ENCODE data around the gene YTHDC1. TPM values are rescaled to one million over a fixed set of nuclear protein-coding genes. Genes with fewer than 3 reads are reported as not detected.

YTHDC1 gene
- total and polyA plus RNA-seq, 12 donors: 24.6 to 79.6 (median 48.2) TPM

DNA sequence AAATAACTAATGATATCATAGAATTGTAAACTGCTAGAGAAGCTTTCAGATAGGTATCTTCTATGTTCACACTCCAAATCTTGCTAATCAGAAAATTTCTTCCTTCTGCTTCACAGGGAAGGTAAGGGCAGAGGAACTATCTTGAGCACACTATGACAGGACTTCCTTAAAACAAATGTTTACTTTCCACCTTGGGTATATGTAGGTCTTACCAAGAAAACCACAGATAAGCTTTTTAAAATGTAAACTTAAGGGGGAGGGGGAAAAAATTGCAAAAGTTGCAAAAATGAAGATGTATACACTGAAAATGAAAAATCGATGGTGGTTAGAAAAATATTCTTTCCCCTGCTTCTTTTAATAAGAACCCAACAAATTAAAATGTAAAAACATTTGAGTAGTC, 30.9 kb downstream of the YTHDC1 start:
- Histone ChIP-seq H3K27ac (no peak overlapping the region), H3K4me1 (replicated peaks in 1 of 2) (no peaks in the 10 kb centered on the region), H3K4me3 (no peak overlapping the region), H3K9me3 (replicated peaks in 1 of 3) (no peaks in the 10 kb centered on the region), H3K27me3 (no peaks in the 10 kb centered on the region), H3K36me3 (replicated peaks in 1 of 2) (peaks cover 0 to 83% of the 10 kb centered on the region in 2 donors)
- 89 to 94% (median 92%) methylated on average over 1 of the region's 1 CpG for WGBS, 4 donors
- intact Hi-C loops (cut with DNase I): no loop called here
- TF ChIP-seq, protein P1, sequence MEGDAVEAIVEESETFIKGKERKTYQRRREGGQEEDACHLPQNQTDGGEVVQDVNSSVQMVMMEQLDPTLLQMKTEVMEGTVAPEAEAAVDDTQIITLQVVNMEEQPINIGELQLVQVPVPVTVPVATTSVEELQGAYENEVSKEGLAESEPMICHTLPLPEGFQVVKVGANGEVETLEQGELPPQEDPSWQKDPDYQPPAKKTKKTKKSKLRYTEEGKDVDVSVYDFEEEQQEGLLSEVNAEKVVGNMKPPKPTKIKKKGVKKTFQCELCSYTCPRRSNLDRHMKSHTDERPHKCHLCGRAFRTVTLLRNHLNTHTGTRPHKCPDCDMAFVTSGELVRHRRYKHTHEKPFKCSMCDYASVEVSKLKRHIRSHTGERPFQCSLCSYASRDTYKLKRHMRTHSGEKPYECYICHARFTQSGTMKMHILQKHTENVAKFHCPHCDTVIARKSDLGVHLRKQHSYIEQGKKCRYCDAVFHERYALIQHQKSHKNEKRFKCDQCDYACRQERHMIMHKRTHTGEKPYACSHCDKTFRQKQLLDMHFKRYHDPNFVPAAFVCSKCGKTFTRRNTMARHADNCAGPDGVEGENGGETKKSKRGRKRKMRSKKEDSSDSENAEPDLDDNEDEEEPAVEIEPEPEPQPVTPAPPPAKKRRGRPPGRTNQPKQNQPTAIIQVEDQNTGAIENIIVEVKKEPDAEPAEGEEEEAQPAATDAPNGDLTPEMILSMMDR (IDR thresholded peaks at IDR 0.05): no peak
- no peak for TF ChIP-seq POLR2A (IDR thresholded peaks at IDR 0.05)
- no peak for DNase-seq

DNA sequence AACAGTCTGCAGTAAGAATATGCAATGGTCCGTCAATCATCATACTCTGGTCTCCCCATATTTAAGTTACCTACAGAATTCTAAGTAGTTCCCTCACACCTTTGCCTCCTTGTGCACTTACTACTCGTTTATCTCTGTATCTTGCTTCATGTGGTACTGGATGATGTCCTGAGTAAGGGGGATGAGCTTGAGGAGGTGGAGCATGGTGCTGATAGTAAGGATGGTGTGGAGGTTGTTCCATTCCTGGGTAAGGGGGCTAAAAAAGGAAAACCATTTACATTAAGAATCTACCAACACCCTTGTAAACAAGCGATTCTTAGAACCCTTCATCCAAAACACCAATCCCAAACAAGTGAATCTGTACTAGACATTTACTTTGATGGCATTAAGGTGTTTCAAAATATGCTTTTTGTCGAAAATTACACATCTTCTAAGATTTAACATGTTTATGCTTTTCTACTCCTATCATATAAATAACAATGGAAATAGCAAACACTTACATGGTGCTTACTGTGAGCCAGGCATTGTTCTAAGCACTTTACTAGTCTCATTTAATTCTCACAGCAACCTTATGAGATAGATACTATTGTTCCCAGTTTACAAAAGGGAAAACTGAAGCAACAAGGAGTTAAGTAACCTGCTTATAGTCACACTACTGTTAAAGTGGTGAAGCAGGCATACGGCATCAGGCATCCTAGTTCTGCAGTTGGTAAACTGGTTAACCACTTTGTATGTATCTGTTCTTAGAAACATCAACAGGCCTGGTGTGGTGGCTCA, 33.5 kb downstream of the YTHDC1 start:
- no peaks in the 10 kb centered on the region for H3K9me3 ChIP-seq (replicated peaks in 1 of 3)
- peaks cover 0 to 83% of the 10 kb centered on the region in 2 donors for H3K36me3 ChIP-seq (replicated peaks in 1 of 2)
- 85 to 90% (median 88%) methylated on average over 5 of the region's 5 CpGs for WGBS, 4 donors
- H3K4me1 ChIP-seq (replicated peaks in 1 of 2): no peaks in the 10 kb centered on the region
- no peaks in the 10 kb centered on the region for H3K27me3 ChIP-seq
- no peak overlapping the region for H3K27ac ChIP-seq
- TF ChIP-seq, protein P1 (IDR thresholded peaks at IDR 0.05): no peak
- no peak for TF ChIP-seq POLR2A (IDR thresholded peaks at IDR 0.05)
- no peak overlapping the region for H3K4me3 ChIP-seq
- intact Hi-C loops (cut with DNase I): no loop called here
- no peak for DNase-seq

DNA sequence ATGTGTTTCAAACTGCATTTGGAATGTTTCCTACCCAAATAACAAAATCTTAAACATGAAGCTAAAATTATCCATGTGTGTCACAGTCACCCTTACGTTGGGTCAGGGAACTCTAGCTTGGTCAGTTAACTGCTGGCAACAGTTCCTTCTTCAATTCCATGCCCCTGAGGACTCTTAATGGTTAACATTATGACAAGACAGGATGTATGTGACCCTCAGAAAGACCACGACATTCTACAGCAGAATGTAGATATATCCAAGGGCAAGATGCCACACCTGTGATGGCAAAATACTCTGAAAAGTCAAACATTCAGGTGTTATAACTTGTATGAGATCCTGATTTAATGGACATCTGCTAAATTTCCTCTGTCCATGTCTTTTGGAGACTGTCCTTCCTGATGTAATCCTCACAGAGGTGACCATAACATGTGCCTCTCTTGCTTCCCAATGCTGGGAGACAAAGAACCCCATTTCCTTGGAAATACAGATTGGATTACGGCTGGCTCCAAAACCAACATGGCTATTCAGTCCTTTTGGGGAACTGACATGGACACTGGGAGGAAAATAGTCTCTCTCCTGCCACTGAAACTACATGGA, 39.1 kb downstream of the YTHDC1 start:
- Histone ChIP-seq H3K36me3 (replicated peaks in 1 of 2) (peaks cover 0 to 42% of the 10 kb centered on the region in 2 donors), H3K27me3 (no peaks in the 10 kb centered on the region), H3K27ac (no peak overlapping the region), H3K4me1 (replicated peaks in 1 of 2) (no peaks in the 10 kb centered on the region), H3K9me3 (replicated peaks in 1 of 3) (no peaks in the 10 kb centered on the region), H3K4me3 (no peak overlapping the region)
- WGBS, 4 donors: 65 to 75% (median 68%) methylated on average over 3 of the region's 3 CpGs
- no peak for DNase-seq
- TF ChIP-seq, protein P1 (IDR thresholded peaks at IDR 0.05): no peak
- no peak for TF ChIP-seq POLR2A (IDR thresholded peaks at IDR 0.05)
- intact Hi-C loops (cut with DNase I): no loop called here

DNA sequence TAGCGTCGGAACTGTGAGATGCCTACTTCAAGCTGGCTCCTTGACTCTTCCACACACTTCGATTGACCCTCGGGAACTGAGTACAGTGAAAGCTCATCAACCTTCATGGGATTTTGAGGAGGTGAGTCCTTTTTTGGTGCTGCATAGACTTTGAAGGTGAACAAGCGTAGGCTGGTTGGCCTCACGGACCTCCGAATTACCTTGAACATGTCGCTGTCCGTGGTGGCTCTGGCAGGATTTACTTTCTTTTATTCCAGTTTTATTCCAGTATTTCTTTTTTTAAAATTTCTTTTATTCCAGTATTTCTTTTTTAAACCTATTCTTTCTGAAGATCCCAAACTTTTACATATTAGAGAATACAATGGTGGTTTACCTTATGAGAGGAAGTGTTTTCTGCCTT, 45.2 kb downstream of the YTHDC1 start:
- Histone ChIP-seq H3K36me3 (replicated peaks in 1 of 2) (no peaks in the 10 kb centered on the region), H3K4me1 (replicated peaks in 1 of 2) (no peaks in the 10 kb centered on the region), H3K9me3 (replicated peaks in 1 of 3) (no peaks in the 10 kb centered on the region), H3K4me3 (no peak overlapping the region), H3K27me3 (no peaks in the 10 kb centered on the region), H3K27ac (no peak overlapping the region)
- DNase-seq: no peak
- 73 to 78% (median 74%) methylated on average over 9 of the region's 9 CpGs for WGBS, 4 donors
- intact Hi-C loops (cut with DNase I): no loop called here
- TF ChIP-seq, protein P1 (IDR thresholded peaks at IDR 0.05): no peak
- no peak for TF ChIP-seq POLR2A (IDR thresholded peaks at IDR 0.05)
